GM21381 (cell line): Measurements from ENCODE around the gene MIR17HG.

Experiments
- ATAC-seq: cut with Tn5 transposase; IDR thresholded peaks from one replicate; pipeline ENCODE4 v1.9.1; 2021; ENCODE audit warnings: mild to moderate bottlenecking, moderate library complexity; ENCODE audit not compliant: unreplicated experiment

The MIR17HG gene

DNA sequence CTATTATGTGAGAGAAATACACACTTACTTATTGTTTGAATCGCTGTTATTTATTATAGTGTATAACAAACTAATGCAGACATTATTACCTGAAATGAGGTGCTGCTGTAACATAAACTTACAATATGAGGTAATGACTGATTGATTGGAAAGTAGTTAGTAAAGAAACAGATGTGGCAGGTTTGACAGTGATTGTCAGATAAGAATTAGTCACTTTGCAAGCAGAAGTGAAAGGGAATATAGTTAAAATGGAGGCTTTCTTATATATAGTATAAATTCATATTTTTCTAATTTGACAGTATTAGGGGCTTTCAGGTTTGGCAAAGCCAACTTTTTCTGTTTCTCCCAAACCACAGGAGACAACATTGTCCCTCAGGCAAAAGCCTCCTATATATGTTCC, 20.6 kb downstream of the MIR17HG start:
- no peak for ATAC-seq

- no peak for ATAC-seq
These were observed 21.4 kb downstream of the MIR17HG start for GRCh38 chr13:91368676-91369440.

DNA sequence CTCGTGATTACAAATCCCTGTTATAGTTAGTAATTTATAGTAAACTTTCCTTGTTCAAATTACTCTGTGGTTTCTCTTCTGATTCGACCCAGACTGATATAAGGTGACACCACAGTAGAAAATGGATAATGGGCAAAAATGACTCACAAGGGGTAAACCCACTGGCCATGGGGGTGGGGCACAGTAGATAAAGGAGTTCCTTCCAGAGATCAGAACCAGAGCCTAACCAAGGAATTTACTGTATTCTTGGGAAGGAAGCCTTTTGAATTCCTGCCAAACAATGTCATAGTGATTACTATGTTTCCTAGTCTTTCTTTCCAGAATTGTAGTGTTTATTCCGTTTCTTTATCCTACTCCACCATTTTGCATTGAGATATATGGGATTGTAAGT, 21.9 kb downstream of the MIR17HG start:
- ATAC-seq: no peak

DNA sequence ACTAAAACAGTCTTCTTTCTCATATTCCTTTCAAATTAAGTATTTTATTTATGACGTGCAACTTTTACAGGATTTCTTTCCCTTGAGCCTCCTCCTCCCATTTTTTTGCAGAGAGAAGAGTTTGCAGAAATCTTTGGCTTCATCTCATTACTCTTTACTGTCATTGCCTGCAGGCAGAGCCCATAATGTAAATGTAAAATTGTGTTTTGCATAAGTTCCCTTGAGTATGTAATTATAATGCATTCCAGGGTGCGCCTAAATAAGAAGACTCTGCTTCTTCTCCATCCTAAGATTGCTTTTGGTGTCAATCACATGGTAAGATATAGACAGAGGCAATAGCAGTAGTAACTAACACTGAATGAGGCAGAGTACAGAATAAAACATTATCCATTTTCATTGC, 23.0 kb downstream of the MIR17HG start:
- no peak for ATAC-seq

- ATAC-seq: no peak
These were observed 25.4 kb downstream of the MIR17HG start for GRCh38 chr13:91372911-91373310.

GRCh38 chr13:91375116-91375729, 27.7 kb downstream of the MIR17HG start:
- peak; percentile 97 for ATAC-seq

- ATAC-seq: no peak
These were observed 33.9 kb downstream of the MIR17HG start for GRCh38 chr13:91381371-91381770.

DNA sequence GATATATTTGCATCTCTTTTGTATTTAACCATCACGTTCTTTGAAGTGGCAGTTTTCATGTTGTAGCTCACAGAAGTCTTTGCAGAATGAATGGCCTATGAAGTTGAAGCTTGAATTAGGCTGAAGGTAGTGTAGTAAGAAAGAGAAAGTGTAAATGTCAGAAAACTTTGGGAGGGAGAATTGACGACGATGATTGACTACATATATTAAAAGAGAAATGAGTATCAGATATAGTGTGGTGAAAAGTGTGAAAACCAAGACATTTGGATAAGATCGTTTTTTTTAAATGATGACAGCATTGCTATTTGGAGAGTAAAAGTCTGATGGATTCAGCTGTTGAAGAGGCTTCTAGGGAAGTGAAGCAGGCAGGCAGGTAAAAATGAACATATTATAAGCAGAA, 36.3 kb downstream of the MIR17HG start:
- no peak for ATAC-seq

DNA sequence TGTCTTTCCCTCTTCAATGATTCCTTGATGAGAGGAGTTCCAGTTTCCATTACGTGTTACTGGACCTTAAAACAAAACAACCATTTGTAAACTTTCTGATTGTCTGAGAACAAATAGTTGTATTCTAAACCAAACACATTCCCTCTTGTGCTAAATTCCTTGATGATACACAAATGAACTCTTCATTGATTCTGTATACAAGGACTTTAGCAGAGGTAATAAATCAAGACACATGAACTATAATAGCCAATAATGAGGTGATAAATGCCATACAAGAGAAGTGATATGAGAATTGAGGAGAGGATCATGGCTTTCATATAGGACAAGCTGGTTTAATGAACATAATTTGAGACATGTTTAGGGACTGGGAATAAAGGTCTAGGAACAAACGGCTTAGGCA, 37.4 kb downstream of the MIR17HG start:
- no peak for ATAC-seq

DNA sequence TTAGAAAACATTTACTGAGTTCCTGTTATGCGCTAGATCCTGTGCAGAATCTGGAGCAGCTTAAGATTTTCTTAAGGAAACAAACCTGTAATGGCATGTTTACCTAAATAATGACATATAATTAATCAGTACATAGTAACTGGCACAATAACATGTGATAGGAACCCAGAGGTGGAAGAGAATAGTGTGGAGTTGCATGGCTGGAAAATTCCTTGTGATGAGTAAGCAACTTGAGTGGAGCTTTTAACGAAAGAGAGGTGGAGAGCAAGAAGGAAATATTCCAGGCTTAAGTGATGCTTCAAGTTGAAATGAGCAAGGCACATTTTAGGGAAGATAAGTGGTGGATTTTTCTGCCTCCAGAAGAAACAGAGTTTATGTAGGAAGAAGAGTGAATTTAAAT, 41.7 kb downstream of the MIR17HG start:
- no peak for ATAC-seq

- ATAC-seq: no peak
These were observed 50.1 kb downstream of the MIR17HG start for GRCh38 chr13:91397595-91397994.

GRCh38 chr13:91398413-91399188, 51.1 kb downstream of the MIR17HG start, which contains the start of gene GPC5:
Gene GPC5, plus strand, starts transcription at chr13:91398621.
- peak; percentile 96 for ATAC-seq

DNA sequence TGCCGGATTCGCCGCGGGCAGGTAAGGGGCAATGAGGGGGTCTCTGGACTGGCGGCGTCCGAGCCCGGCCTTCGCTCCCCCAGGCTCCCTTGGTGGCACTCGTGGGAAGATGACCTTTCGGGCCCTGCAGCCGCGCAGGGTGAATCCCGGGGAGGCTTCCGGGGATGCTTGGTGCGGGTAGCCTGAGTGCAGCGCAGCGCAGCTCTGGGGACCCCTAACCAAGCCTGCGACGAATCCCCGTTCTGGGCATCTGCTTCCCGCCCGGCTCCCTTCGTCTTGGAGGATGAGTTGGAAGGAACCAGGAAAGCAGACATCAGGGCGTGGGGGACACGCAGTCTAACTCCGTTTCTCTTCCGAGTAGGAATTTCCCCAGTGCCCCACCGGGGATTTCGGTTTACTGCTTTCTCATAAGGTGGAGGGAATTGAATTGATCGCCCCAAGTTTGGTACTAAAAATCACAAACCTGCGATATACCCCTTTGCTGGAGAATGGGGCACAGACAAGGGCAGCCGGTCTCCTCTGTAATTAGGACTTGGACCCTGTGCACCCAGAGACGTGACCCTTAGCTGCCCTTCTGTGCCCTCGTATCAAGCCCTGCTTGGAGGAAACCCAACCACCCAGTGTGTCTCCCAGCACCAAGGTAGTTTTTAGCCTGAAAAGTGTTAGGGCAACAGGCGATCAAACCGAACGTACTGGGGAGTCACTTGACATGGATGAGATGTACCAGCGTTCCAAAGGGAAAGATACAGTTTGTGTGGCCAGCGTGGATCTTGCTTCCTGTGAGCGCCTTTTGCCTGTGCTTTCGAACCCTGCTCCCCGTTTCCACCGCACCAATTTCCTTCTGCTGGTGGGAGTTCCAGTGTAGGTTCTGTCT, 51.9 kb downstream of the MIR17HG start:
- no peak for ATAC-seq

- ATAC-seq: no peak
These were observed 52.5 kb downstream of the MIR17HG start for GRCh38 chr13:91400063-91400399.

GRCh38 chr13:91400671-91401070, 53.2 kb downstream of the MIR17HG start:
- no peak for ATAC-seq

DNA sequence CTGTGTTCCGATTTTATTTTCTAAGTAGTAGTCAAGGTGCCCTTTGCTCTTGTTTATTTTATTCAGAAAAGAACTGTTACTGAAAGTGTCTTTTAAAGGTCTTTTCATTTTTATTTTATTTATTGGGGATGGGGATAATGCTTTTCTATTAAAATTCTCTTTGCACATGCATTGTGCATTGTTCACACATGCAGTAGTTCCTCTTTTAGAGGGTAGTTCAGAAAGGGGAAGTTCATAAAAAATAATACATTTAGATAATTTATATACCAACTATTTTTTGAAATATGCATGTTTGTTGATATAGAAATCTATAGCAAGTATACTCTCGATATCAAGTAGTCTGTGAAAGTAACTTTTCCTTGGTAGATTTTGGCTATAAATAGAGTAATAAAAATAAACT, 54.4 kb downstream of the MIR17HG start:
- no peak for ATAC-seq
